ENCODE data around the gene NPDC1.

DNA sequence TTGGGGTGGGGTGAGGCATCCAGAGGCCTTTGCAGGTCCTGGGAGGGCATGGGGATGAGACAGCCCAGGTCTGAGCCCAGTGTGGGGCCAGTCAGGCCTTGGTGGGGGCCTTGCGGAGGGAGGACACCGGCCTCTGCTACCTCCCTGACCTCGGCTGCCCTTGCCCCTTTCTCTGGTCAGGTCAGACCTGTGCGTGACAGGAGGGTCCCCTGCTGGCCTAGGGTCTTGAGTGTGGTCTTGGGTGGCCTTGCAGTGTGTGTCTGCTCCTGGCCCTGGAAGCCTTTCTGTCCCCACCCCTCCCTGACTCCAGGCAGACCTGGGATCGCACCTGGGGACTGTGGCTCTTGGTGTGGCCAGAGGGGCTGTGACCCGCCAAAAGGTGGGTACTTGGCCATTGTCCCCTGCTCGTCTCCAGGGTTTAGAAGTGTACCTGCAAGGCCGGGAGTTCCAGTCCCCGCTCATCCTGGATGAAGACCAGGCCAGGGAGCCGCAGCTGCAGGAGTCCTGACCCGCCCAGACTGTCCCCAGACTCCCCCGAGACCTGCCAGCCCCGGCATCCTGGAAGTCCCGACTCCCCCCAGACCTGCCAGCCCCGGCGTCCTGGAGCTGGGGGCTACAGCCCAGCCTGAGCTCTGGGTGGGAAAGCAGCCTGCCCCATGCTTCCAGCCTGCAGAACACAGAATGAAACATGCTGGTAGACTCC lies 36.4 kb upstream of the NPDC1 start:
- TF ChIP-seq ESRRG (CRISPR knock-in tag; IDR thresholded peaks at IDR 0.05) (no peak), RARB (CRISPR knock-in tag; IDR thresholded peaks at IDR 0.05) (no peak), OSR1 (CRISPR knock-in tag; IDR thresholded peaks at IDR 0.05) (no peak), ZNF70 (CRISPR knock-in tag; IDR thresholded peaks at IDR 0.05) (no peak), GLIS3 (CRISPR knock-in tag; IDR thresholded peaks at IDR 0.05) (no peak), TCF4 (CRISPR knock-in tag; IDR thresholded peaks at IDR 0.05; ENCODE audit: borderline replicate concordance) (no peak), ZFP3 (CRISPR knock-in tag; IDR thresholded peaks at IDR 0.05) (no peak), ZFP30 (CRISPR knock-in tag; IDR thresholded peaks at IDR 0.05) (no peak), CSDC2 (CRISPR knock-in tag; IDR thresholded peaks at IDR 0.05) (no peak), PPARA (CRISPR knock-in tag; IDR thresholded peaks at IDR 0.05; ENCODE audit: borderline replicate concordance) (no peak), ZNF565 (CRISPR knock-in tag; conservative IDR thresholded peaks at IDR 0.05; ENCODE audit: low read depth) (no peak), ISL1 (CRISPR knock-in tag; IDR thresholded peaks at IDR 0.05) (no peak)

Data from SK-N-SH treated with all-trans-retinoic acid at 6 μM for 48 hours (cell line).